Raji (cell line): ENCODE results near the gene EAF1.

Experiments
- POLR2A ChIP-seq: IDR thresholded peaks from 2 replicates; pipeline ENCODE4 v1.6.1; 2011; ENCODE audit warnings: low read depth, low read length, control low read depth; ENCODE audit not compliant: insufficient read depth

Gene EAF1

DNA sequence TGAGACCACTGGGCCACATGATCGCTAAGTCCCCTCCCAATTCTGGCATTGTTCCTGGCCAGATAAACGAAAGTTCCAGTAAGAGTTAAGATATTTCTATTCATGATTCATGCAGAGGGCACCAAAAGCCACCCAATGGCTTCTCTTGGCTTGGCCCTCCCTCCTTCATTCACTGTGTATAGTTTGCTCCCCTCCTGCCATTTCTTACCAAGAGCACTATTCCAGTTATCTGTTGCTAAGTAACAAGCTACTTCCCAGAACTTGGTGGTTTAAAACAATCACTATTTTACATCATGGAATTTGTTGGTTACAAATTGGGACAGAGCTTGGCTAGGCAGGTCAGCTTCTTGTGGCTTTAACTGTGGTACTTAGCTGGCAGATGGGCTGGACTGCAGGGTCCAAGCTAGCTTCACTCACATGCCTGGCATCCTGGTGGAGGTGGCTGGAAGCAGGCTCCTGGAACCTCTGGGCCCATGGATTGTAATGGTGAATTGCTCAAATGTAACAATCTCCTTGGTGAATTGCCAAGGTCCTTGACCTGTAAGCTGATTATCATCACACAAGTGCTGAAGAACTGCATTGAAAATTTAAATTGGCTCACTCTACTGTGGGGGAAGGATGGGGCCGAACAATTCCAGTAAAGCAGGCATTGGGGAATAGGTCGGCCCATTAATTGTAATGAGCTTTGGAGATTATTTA lies 16.6 kb downstream of the EAF1 start:
- no peak for TF ChIP-seq POLR2A

DNA sequence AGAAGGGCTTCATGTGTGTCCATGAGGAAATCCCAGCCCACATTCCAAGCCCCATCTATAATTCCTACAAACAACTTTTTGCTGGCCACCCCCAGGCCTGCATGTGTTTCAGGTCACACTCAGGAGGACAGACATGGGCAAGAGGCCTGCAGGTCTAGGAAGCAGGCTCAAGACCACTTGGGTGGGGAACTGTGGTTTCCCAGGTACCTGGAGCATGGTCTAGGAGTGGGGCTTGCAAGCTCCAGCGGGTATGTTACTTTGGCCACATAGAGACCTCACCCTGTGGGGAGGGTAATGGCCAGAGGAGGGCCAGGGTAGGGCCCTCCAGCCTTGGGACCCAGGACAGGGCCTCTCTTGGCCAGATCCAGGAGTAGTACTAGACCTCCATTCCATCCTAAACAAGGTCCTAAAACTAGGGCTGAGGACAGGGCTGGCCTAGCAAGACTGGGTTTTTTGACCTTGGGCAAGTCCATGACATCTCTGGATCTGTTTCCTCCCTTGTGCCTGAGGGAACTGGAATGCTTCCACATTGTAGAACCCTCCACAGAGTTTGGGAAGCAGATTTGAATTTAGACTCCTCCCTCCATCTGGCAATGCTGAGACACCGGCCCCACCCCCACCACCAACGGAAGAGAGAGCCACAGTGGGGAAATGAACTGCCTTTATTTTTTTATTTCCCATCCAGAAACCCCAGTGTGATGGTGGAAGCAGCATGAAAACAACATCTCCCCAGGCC lies 22.3 kb downstream of the EAF1 start:
- no peak for TF ChIP-seq POLR2A

DNA sequence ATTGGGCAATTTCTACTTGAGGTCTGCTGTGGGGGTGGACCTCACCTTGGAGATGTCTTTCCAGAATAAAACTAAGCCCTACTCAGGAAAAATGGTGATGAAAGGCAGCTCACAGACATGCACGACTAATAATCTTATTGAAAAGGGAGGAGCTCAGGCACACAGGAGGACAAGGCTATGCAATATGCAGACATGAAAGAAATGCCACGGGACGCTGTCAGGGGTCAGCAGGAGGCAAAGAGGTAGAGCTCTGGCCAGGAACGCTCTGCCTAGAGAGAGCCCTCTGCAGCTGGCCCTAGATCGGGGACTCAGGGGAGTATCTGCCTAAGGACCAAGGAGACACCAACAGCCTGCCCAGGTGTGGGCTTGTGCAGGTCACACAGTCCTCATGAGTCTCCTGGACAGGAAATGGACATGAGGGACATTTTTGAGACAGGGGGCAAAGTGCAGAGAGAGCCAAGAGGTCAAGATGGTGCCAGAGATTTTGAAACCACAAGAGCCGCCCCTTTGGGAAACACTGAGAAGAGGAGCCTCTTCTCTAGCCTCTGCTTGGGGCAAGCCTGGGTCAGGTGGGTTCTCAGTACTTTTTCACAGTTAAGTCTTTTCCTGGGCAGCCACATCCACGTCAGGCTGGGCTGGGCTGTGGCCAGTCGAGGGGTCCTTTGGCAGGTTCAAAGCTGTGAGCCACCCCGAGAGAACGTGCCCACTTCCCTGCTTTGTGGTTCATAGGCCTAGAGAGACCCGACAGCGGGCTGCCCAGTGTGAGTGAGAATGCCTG lies 23.2 kb downstream of the EAF1 start:
- no peak for TF ChIP-seq POLR2A

DNA sequence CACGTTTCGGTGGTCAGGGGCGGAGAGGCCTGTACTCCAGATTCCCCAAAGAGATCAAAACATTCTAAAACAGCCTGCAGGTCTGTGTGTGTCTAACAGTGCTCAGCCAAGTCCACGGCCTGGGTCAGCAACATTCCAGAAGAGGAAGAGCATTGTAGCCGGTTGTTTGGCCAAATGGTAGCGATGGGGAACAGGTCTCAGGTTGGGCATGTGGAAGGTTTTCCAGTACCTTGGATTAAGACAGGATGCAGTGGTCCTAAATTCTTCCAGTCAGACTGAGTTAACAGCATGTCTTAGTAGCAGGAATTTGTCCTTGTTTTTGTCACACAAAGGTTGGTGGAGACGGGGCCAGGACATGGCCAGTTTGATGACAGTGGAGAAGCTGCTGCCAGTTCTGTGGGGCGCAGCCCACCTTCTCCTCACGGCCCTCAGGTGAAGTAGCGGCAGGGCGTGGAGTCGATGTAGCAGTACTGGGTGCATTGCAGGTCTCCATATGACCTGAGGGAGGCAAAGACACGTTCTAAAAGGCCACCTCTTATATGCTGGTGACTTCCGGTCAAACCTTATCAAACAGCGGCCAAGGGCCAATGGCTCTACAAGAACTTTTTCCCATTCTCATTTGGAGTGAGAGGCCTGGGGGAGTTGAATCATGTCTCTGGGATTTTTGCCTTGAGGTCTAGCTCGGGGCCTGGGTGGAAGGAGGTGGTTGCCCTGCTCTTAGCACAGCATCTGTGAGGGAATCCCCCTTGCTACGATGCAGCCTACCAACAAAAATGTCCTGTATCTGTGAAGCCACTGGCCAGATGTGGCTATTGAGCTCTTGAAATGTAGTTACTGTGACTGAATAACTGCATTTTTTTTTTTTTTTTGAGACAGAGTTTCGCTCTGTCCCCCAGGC lies 24.1 kb downstream of the EAF1 start:
- no peak for TF ChIP-seq POLR2A

- no peak for TF ChIP-seq POLR2A
Observed at GRCh38 chr3:15452156-15452555, 24.8 kb downstream of the EAF1 start.

- no peak for TF ChIP-seq POLR2A
Observed at GRCh38 chr3:15452961-15453360, 25.6 kb downstream of the EAF1 start.

- TF ChIP-seq POLR2A, result no peak
Observed at GRCh38 chr3:15453501-15453900, 26.1 kb downstream of the EAF1 start.

GRCh38 chr3:15453991-15454625 lies 26.7 kb downstream of the EAF1 start:
- no peak for TF ChIP-seq POLR2A

DNA sequence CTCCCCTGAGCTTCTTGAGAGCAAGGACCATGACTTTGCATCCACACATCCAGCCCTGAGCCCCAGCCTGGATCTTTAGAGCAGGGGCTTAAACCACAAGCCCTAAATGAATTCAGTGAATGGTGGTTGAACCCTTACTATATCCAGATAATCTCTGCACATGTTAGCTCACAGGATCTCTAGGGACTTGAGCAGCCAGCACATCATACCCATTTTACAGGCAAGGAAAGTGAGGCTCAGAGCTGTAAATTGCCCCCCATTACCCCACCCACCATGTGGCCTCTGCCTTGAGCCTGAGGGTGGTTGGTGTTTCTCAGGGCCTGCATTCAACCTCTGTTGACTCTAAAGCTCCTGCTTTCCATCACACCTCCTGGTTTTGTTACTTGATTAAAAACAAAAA lies 27.6 kb downstream of the EAF1 start:
- no peak for TF ChIP-seq POLR2A

DNA sequence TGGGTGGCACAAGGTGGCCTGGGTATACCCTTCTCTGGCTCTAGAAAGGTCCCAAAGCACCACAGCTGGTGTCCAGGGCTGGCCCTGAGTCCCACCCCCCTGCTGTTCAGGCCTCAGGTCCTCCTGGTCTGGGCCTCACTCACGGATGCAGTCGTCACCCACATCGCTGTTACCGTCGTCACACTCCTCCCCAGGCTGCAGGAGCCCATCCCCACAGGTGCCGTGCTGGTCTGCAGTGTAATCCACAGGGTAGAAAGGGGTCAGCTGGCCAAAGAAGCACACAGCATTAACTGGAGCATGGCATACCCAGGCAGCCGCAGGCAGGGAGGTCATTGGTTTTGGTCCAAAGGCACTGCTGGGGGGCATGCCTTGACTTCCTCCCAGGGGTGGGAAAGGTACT lies 28.4 kb downstream of the EAF1 start:
- no peak for TF ChIP-seq POLR2A

DNA sequence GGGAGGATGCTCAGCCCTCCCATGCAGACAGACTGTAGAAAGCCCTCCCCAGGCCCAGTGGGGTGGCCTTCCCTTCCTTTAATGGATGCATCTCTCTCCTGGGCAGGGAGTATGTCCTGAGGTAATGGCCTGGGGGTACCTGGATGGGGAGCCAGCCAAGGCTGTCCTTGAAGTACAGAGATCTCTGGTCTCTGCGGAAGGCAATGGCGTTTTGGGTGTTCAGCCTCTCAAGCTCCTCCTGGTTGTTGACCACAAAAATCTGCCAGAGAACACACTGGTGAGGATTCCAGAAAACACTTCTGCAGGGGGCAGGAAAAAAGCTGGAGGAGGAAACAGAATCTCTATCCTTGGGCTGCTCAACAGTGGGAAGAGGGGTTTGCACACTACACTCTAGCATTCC lies 28.9 kb downstream of the EAF1 start:
- no peak for TF ChIP-seq POLR2A

DNA sequence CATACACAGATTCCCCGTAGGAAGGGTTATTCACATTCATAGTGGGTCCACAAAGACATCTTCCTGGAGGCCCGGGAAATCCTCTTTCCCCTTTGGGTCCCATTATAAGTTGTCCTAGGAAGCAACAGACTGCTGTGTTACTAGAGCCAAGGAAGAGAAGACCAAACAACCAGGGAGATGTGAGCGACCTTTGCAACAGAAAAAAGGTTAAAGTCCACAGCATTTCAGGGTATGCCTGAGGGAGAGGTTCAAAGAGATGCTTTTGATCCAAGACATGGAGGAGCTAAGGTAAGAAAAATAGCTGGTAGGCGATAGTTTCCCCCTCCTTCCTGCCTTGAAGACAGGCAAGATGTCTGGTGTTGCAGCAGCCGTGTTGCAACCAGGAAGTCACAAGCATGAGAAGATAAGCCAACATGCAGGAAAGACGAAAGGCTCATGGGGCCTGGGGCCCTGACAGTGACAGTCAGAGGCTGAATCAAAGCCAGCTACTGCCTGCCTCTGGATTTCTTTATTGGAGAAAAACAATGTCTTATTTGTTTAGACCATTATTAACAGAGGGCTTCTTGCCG lies 30.9 kb downstream of the EAF1 start:
- no peak for TF ChIP-seq POLR2A

DNA sequence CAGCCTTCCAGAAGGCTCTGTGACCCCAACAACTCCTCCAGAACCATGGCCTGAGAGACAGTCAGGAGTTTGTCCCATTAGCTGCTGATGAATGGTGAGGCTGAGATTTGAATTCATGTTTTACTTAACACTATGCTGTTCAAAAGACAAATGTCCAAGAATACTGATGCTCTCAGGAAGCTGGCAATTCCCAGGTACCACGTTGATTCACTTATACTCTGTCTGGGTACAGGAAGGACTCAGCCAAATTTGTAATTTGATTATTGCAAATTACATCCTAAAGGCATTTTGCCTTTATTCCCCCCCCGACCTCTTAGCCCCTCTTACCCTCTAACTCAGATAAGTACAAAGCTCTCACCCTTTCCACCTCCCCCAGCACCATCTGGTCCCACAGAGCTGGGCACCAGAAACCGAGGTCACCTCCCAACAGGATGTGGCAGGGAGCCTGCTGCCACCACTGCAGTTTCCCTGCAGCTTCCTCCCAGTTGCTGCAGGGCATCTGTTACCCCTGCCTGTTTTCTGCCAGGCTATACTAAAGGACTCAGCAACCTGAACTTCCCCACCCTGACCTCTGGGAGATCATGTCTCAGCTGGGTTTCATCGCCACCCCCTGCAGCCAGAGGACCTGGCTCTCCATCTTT lies 33.6 kb downstream of the EAF1 start:
- TF ChIP-seq POLR2A, result no peak

DNA sequence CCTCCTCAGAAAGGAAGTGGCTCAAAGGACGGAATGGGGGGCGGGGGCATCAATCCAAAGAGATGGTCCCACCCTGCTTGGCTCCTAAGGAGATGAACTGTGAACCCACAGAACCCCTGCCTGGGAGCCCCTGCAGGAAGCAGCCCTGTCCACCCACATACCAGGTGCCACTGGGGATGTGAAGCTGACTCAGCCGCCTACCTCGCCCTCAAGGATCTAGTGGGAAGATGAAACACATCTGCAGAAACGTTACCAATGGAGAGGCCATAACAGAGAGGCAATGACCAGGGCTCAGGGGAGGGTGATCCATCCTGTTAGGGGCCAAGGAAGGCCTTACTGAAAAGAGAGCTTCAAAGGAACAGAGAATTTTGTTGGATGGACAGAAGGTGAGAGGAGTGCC lies 35.1 kb downstream of the EAF1 start:
- no peak for TF ChIP-seq POLR2A
